Spleen (tissue), 7 donors: ENCODE measurements around the gene CDC5L.

Source experiments
- CTCF ChIP-seq, 11 experiments: fragments of 200-600 bp in 7 of 11; fragments of 450-650 bp in 4 of 11; sonication (generic) in 4 of 11; IDR thresholded peaks in 8 of 11; conservative IDR thresholded peaks in 3 of 11; 1 replicate in 7 of 11; 2 replicates in 4 of 11; pipeline versions ENCODE4 v1.4.0 to v1.8.0; 2016 to 2021; ENCODE audit warnings: antibody characterized with exemption in 11 of 11, inconsistent platforms in 4 of 11, mild to moderate bottlenecking in 1 of 11
- POLR2A ChIP-seq, 3 donors: fragments of 450-650 bp; IDR thresholded peaks; one replicate each; pipeline ENCODE4 v1.5.1; 2017; ENCODE audit warnings: antibody characterized with exemption in 3 of 3, mild to moderate bottlenecking in 1 of 3
- POLR2AphosphoS5 ChIP-seq, 3 donors: sonication (generic); formaldehyde crosslinking; IDR thresholded peaks; one replicate each; pipeline ENCODE4 v1.5.1; 2017; ENCODE audit warnings: antibody characterized with exemption in 3 of 3
- donor health status: DM: no; HTN: no; CAD: no; lungs with moderate emphysema.
- donor health status: DM: no; HTN: no; CAD: no.
- donor health status: DM: no; HTN: no; CAD: no.

GRCh38 chr6:44493132-44493531 lies 105.6 kb downstream of the CDC5L start:
- TF ChIP-seq CTCF (IDR thresholded peaks at IDR 0.05 in 8 of 11, conservative IDR thresholded peaks at IDR 0.05 in 3 of 11) (no peak), POLR2A (IDR thresholded peaks at IDR 0.05) (no peak), POLR2AphosphoS5 (IDR thresholded peaks at IDR 0.05) (no peak)
